GM23248 (cell line): ENCODE results near the gene EFCAB11. TPM values are rescaled to one million over a fixed set of nuclear protein-coding genes. Genes with fewer than 3 reads are reported as not detected.

Source experiments
- DNase-seq: peaks from one replicate; pipeline ENCODE4 v3.0.0-alpha.2; 2015
- H2AFZ ChIP-seq: fragments of 200-600 bp; sonication (generic); 2 replicates; pipeline ENCODE4 v1.6.1; 2016; ENCODE audit warnings: antibody characterized with exemption
- H3F3A ChIP-seq: fragments of 200-600 bp; sonication (generic); 2 replicates; pipeline ENCODE4 v1.6.1; 2016; ENCODE audit warnings: mild to moderate bottlenecking, antibody characterized with exemption, mixed run types; ENCODE audit not compliant: insufficient read depth
- H3K27ac ChIP-seq: fragments of 200-600 bp; sonication (generic); 2 replicates; pipeline ENCODE4 v1.5.1; 2016; ENCODE audit warnings: mild to moderate bottlenecking
- H3K27me3 ChIP-seq: fragments of 200-600 bp; sonication (generic); replicated peaks from 2 replicates; pipeline ENCODE4 v1.6.1; 2016; ENCODE audit warnings: mild to moderate bottlenecking; ENCODE audit not compliant: insufficient read depth
- H3K36me3 ChIP-seq: fragments of 200-600 bp; sonication (generic); 2 replicates; pipeline ENCODE4 v1.6.1; 2016; ENCODE audit warnings: low read depth, mild to moderate bottlenecking
- H3K4me1 ChIP-seq: fragments of 200-600 bp; sonication (generic); 2 replicates; pipeline ENCODE4 v1.6.1; 2016; ENCODE audit warnings: mild to moderate bottlenecking; ENCODE audit not compliant: insufficient read depth
- H3K4me2 ChIP-seq: fragments of 200-600 bp; sonication (generic); one replicate; pipeline ENCODE4 v1.6.1; 2016; ENCODE audit warnings: mild to moderate bottlenecking; ENCODE audit not compliant: unreplicated experiment
- H3K4me3 ChIP-seq: fragments of 200-600 bp; sonication (generic); 2 replicates; pipeline ENCODE4 v1.5.1; 2016; ENCODE audit warnings: mild to moderate bottlenecking
- H3K79me2 ChIP-seq: fragments of 200-600 bp; sonication (generic); 2 replicates; pipeline ENCODE4 v1.6.1; 2016; ENCODE audit warnings: mild to moderate bottlenecking; ENCODE audit not compliant: insufficient read depth
- H3K9ac ChIP-seq: fragments of 200-600 bp; sonication (generic); 2 replicates; pipeline ENCODE4 v1.6.1; 2016; ENCODE audit warnings: mild to moderate bottlenecking
- H3K9me2 ChIP-seq: fragments of 200-600 bp; sonication (generic); 2 replicates; pipeline ENCODE4 v1.6.1; 2016; ENCODE audit warnings: mixed run types, mild to moderate bottlenecking, moderate library complexity; ENCODE audit not compliant: insufficient read depth
- H3K9me3 ChIP-seq: fragments of 200-600 bp; sonication (generic); one replicate; pipeline ENCODE4 v1.6.1; 2017; ENCODE audit warnings: low read depth
- H4K20me1 ChIP-seq: fragments of 200-600 bp; sonication (generic); 2 replicates; pipeline ENCODE4 v1.6.0; 2016; ENCODE audit not compliant: insufficient read depth
- EZH2 ChIP-seq: fragments of 200-600 bp; sonication (generic); IDR thresholded peaks from 2 replicates; pipeline ENCODE4 v1.6.1; 2018; ENCODE audit warnings: antibody characterized with exemption, mild to moderate bottlenecking; ENCODE audit not compliant: insufficient read depth, poor library complexity, severe bottlenecking
- EZH2phosphoT487 ChIP-seq: fragments of 200-600 bp; sonication (generic); IDR thresholded peaks from 2 replicates; pipeline ENCODE4 v1.6.1; 2018; ENCODE audit warnings: antibody characterized with exemption, moderate library complexity, mild to moderate bottlenecking, low read depth; ENCODE audit not compliant: insufficient read depth
- WGBS, 2 experiments: methylation state at CpG; one replicate each; pipeline ENCODE4 v1.1.6; 2015 to 2017; ENCODE audit warnings: low lambda C conversion rate in 2 of 2, low coverage in 1 of 2; ENCODE audit errors: missing lambda C conversion rate in 2 of 2; 5-methylcytosine and 5-hydroxymethylcytosine counted together
- in situ Hi-C: fragments of 300-500 bp; cut with MboI; formaldehyde crosslinking; loops from 2 replicates; pipeline ENCODE4 v1.15.0; 2020
- polyA plus RNA-seq: library from polyadenylated mRNA; unstranded; fragments of >200 nt; fragmentation: Nextera tagmentation; extraction: Ambion mirVana; gene quantifications from 2 replicates; pipeline ENCODE4 v1.2.1, GENCODE V29; 2016
- total RNA-seq: library from RNA; depleted of rRNA; stranded (reverse); fragments of >200 nt; shearing (Covaris generic); gene quantifications from 2 replicates; pipeline ENCODE4 v1.2.3, GENCODE V29; 2014

The EFCAB11 gene
- total and polyA plus RNA-seq, 2 experiments from 2014 or later, result 7.9 to 16.4 TPM

GRCh38 chr14:89853936-89854693, 100.4 kb downstream of the EFCAB11 start:
- no peaks in the 10 kb centered on the region for H3K36me3 ChIP-seq
- TF ChIP-seq EZH2phosphoT487 (0 out of 2 replicates have a peak, but pooled peaks have one; percentile 40), EZH2 (no peak)
- no peak overlapping the region for H3K27ac ChIP-seq
- H3F3A ChIP-seq, result peaks cover 32% of the 10 kb centered on the region
- DNase-seq, result peak; percentile 45
- H3K4me2 ChIP-seq, result peak overlapping the region; percentile 14
- no peaks in the 10 kb centered on the region for H3K79me2 ChIP-seq
- no peaks in the 10 kb centered on the region for H3K9me3 ChIP-seq
- H3K9ac ChIP-seq, result no peak overlapping the region
- in situ Hi-C loops, result no loop called here
- H3K4me1 ChIP-seq, result peaks cover 36% of the 10 kb centered on the region
- WGBS, 2 experiments, result 23 to 29% methylated on average over 8 of the region's 8 CpGs
- H3K27me3 ChIP-seq, result no peaks in the 10 kb centered on the region
- no peaks in the 10 kb centered on the region for H3K9me2 ChIP-seq
- no peaks in the 10 kb centered on the region for H4K20me1 ChIP-seq
- no peak overlapping the region for H3K4me3 ChIP-seq
- H2AFZ ChIP-seq, result no peak overlapping the region

GRCh38 chr14:89851106-89851505, 103.4 kb downstream of the EFCAB11 start:
- Histone ChIP-seq H3K9me3 (no peaks in the 10 kb centered on the region), H3K36me3 (no peaks in the 10 kb centered on the region), H3K9ac (no peak overlapping the region), H4K20me1 (no peaks in the 10 kb centered on the region), H3K4me1 (peaks cover 25% of the 10 kb centered on the region), H3K27ac (no peak overlapping the region), H2AFZ (no peak overlapping the region), H3F3A (peaks cover 21% of the 10 kb centered on the region), H3K79me2 (no peaks in the 10 kb centered on the region), H3K4me2 (no peak overlapping the region), H3K4me3 (no peak overlapping the region), H3K27me3 (no peaks in the 10 kb centered on the region), H3K9me2 (no peaks in the 10 kb centered on the region)
- DNase-seq, result no peak
- 94 to 95% methylated on average over 1 of the region's 1 CpG for WGBS, 2 experiments
- in situ Hi-C loops, result no loop called here
- no peak for TF ChIP-seq EZH2phosphoT487
- no peak for TF ChIP-seq EZH2

DNA sequence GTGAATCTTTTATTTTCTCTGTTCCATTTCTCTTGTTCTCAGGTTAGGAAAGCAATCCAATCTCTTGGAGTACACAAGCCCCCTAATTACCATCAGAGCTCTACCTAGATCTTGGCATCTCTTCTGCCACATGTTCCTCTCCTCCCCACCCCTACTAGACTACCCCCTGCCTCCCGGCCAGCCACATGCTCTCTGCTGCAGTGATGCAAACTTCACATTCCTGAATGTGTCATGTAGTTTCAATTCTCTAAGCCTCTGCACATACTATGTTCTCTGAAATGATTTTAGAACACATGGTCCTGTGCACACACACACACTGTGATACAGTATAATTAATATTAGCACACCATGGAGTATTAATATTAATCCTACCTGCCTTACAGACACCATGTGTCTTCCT, 104.6 kb downstream of the EFCAB11 start:
- no peaks in the 10 kb centered on the region for H3K9me3 ChIP-seq
- no peak overlapping the region for H3K4me3 ChIP-seq
- peak; percentile 57 for DNase-seq
- no peaks in the 10 kb centered on the region for H3K36me3 ChIP-seq
- peaks cover 14% of the 10 kb centered on the region for H3F3A ChIP-seq
- no peaks in the 10 kb centered on the region for H3K27me3 ChIP-seq
- H2AFZ ChIP-seq, result no peak overlapping the region
- H3K9me2 ChIP-seq, result no peaks in the 10 kb centered on the region
- no peak overlapping the region for H3K27ac ChIP-seq
- in situ Hi-C loops, result no loop called here
- peaks cover 17% of the 10 kb centered on the region for H3K4me1 ChIP-seq
- no peak overlapping the region for H3K9ac ChIP-seq
- no peaks in the 10 kb centered on the region for H3K79me2 ChIP-seq
- H3K4me2 ChIP-seq, result peak overlapping the region; percentile 19
- TF ChIP-seq EZH2 (no peak), EZH2phosphoT487 (no peak)
- no peaks in the 10 kb centered on the region for H4K20me1 ChIP-seq
- WGBS, 2 experiments, result 71 to 75% methylated on average over 1 of the region's 1 CpG

DNA sequence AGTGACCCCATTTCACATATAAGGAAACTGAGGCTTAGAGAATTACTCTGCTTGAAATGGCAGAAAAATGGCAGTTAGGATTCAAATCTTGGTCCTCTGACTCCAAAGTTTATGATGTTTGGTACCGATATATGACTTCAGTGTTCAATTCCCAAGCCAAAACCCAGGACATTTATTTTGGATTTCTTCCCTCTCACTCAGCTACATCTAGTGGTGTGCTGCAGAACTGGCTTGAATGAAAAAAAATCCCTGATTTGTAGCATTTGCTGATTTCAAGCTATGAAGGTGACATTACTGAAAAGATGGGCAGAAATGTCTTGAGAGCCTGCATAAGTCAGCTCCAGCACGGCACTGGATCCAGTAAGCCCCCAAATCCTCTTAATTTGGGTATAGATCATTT, 106.4 kb downstream of the EFCAB11 start:
- Histone ChIP-seq H3K4me1 (peaks cover 14% of the 10 kb centered on the region), H3K27me3 (no peaks in the 10 kb centered on the region), H2AFZ (no peak overlapping the region), H3K4me3 (no peak overlapping the region), H3K9ac (no peak overlapping the region), H3K9me3 (no peaks in the 10 kb centered on the region), H3K36me3 (no peaks in the 10 kb centered on the region), H3K9me2 (no peaks in the 10 kb centered on the region), H3K4me2 (no peak overlapping the region), H3F3A (peaks cover 3% of the 10 kb centered on the region; the same call in 1 of the 2 replicates), H3K27ac (no peak overlapping the region), H3K79me2 (no peaks in the 10 kb centered on the region), H4K20me1 (no peaks in the 10 kb centered on the region)
- DNase-seq, result peak; percentile 36
- WGBS, 2 experiments, result 79 to 83% methylated on average over 2 of the region's 2 CpGs
- TF ChIP-seq EZH2phosphoT487 (no peak), EZH2 (no peak)
- in situ Hi-C loops, result no loop called here
